ENCODE data around the gene JARID2.

The JARID2 gene

GRCh38 chr6:15245361-15246216 lies at the start of gene JARID2:
Gene JARID2 (plus strand): TSS chr6:15246069. CDS start chr6:15246540, 471 bp downstream.
- H3K27ac ChIP-seq (ENCODE audit: low read depth, low read length), result peak within 1 kb of the TSS; percentile 97
- H3K36me3 ChIP-seq (ENCODE audit: control insufficient read depth, insufficient read depth, low read length), result no peaks in the 10 kb centered on the region
- peak within 1 kb of the TSS; percentile 95 for H3K4me3 ChIP-seq (ENCODE audit: low read length)
- H3K4me1 ChIP-seq (ENCODE audit: control insufficient read depth, insufficient read depth, low read length), result no peaks in the 10 kb centered on the region
- H3K9ac ChIP-seq (ENCODE audit: low read length), result peak within 1 kb of the TSS; percentile 62
- no peaks in the 10 kb centered on the region for H3K27me3 ChIP-seq (ENCODE audit: control insufficient read depth, insufficient read depth, low read length)

GRCh38 chr6:15200087-15200486 lies 45.8 kb upstream of the JARID2 start:
- no peaks in the 10 kb centered on the region for H3K27me3 ChIP-seq (ENCODE audit: control insufficient read depth, insufficient read depth, low read length)
- H3K4me1 ChIP-seq (ENCODE audit: control insufficient read depth, insufficient read depth, low read length), result no peaks in the 10 kb centered on the region
- H3K9ac ChIP-seq (ENCODE audit: low read length), result no peak overlapping the region
- no peak overlapping the region for H3K4me3 ChIP-seq (ENCODE audit: low read length)
- H3K36me3 ChIP-seq (ENCODE audit: control insufficient read depth, insufficient read depth, low read length), result no peaks in the 10 kb centered on the region
- H3K27ac ChIP-seq (ENCODE audit: low read depth, low read length), result no peak overlapping the region

DNA sequence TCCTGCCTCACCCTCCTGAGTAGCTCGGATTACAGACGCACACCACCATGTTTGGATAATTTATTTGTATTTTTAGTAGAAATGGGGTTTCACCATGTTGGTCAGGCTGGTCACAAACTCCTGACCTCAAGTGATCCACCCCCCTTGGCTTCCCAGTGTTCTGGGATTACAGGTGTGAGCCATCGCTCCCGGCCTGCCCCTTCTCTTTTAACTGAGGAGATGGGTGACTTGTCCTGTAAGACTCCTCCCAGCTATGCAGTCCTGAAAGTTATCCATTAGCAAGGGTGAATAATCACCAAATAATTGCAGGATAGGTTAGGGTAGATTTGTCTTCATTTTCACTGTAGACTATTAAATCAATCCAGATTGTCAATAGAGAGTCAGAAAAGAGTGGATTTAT lies 40.5 kb upstream of the JARID2 start:
- no peaks in the 10 kb centered on the region for H3K36me3 ChIP-seq (ENCODE audit: control insufficient read depth, insufficient read depth, low read length)
- no peak overlapping the region for H3K27ac ChIP-seq (ENCODE audit: low read depth, low read length)
- H3K4me1 ChIP-seq (ENCODE audit: control insufficient read depth, insufficient read depth, low read length), result no peaks in the 10 kb centered on the region
- H3K9ac ChIP-seq (ENCODE audit: low read length), result no peak overlapping the region
- no peaks in the 10 kb centered on the region for H3K27me3 ChIP-seq (ENCODE audit: control insufficient read depth, insufficient read depth, low read length)
- no peak overlapping the region for H3K4me3 ChIP-seq (ENCODE audit: low read length)

- no peaks in the 10 kb centered on the region for H3K4me1 ChIP-seq (ENCODE audit: control insufficient read depth, insufficient read depth, low read length)
- H3K36me3 ChIP-seq (ENCODE audit: control insufficient read depth, insufficient read depth, low read length), result no peaks in the 10 kb centered on the region
- no peak overlapping the region for H3K4me3 ChIP-seq (ENCODE audit: low read length)
- H3K27ac ChIP-seq (ENCODE audit: low read depth, low read length), result no peak overlapping the region
- H3K9ac ChIP-seq (ENCODE audit: low read length), result no peak overlapping the region
- H3K27me3 ChIP-seq (ENCODE audit: control insufficient read depth, insufficient read depth, low read length), result no peaks in the 10 kb centered on the region
Observed at GRCh38 chr6:15206887-15207286, 39.0 kb upstream of the JARID2 start.

- Histone ChIP-seq H3K36me3 (ENCODE audit: control insufficient read depth, insufficient read depth, low read length) (no peaks in the 10 kb centered on the region), H3K4me1 (ENCODE audit: control insufficient read depth, insufficient read depth, low read length) (no peaks in the 10 kb centered on the region), H3K9ac (ENCODE audit: low read length) (no peak overlapping the region), H3K27ac (ENCODE audit: low read depth, low read length) (no peak overlapping the region), H3K4me3 (ENCODE audit: low read length) (no peak overlapping the region), H3K27me3 (ENCODE audit: control insufficient read depth, insufficient read depth, low read length) (no peaks in the 10 kb centered on the region)
Observed at GRCh38 chr6:15207923-15208322, 37.9 kb upstream of the JARID2 start.

GRCh38 chr6:15213838-15214400 lies 31.9 kb upstream of the JARID2 start:
- H3K27ac ChIP-seq (ENCODE audit: low read depth, low read length), result no peak overlapping the region
- no peaks in the 10 kb centered on the region for H3K4me1 ChIP-seq (ENCODE audit: control insufficient read depth, insufficient read depth, low read length)
- H3K9ac ChIP-seq (ENCODE audit: low read length), result no peak overlapping the region
- no peaks in the 10 kb centered on the region for H3K27me3 ChIP-seq (ENCODE audit: control insufficient read depth, insufficient read depth, low read length)
- no peak overlapping the region for H3K4me3 ChIP-seq (ENCODE audit: low read length)
- no peaks in the 10 kb centered on the region for H3K36me3 ChIP-seq (ENCODE audit: control insufficient read depth, insufficient read depth, low read length)

- Histone ChIP-seq H3K27me3 (ENCODE audit: control insufficient read depth, insufficient read depth, low read length) (no peaks in the 10 kb centered on the region), H3K4me1 (ENCODE audit: control insufficient read depth, insufficient read depth, low read length) (no peaks in the 10 kb centered on the region), H3K27ac (ENCODE audit: low read depth, low read length) (no peak overlapping the region), H3K9ac (ENCODE audit: low read length) (no peak overlapping the region), H3K4me3 (ENCODE audit: low read length) (no peak overlapping the region), H3K36me3 (ENCODE audit: control insufficient read depth, insufficient read depth, low read length) (no peaks in the 10 kb centered on the region)
Observed at GRCh38 chr6:15218401-15218800, 27.5 kb upstream of the JARID2 start.

DNA sequence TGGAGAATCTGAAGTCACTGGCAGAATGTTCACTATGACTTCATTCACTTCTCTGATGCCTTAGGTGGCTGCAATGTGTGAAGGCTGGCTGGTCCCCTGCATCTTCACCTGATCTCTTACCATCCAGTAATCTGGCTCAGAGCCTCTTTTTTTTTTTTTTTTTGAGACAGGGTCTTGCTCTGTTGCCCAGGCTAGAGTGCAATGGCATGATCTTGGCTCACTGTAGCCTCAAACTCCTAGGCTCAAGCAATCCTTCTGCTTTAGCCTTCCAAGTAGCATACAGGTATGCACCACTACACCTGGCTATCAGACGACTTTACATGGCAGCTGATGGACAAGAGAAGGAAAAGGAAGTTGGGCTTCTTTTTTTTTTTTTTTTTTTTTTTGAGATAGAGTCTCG lies 25.8 kb upstream of the JARID2 start:
- Histone ChIP-seq H3K27me3 (ENCODE audit: control insufficient read depth, insufficient read depth, low read length) (no peaks in the 10 kb centered on the region), H3K4me3 (ENCODE audit: low read length) (no peak overlapping the region), H3K4me1 (ENCODE audit: control insufficient read depth, insufficient read depth, low read length) (no peaks in the 10 kb centered on the region), H3K9ac (ENCODE audit: low read length) (no peak overlapping the region), H3K27ac (ENCODE audit: low read depth, low read length) (no peak overlapping the region), H3K36me3 (ENCODE audit: control insufficient read depth, insufficient read depth, low read length) (no peaks in the 10 kb centered on the region)

- no peak overlapping the region for H3K4me3 ChIP-seq (ENCODE audit: low read length)
- H3K9ac ChIP-seq (ENCODE audit: low read length), result no peak overlapping the region
- H3K27ac ChIP-seq (ENCODE audit: low read depth, low read length), result no peak overlapping the region
- no peaks in the 10 kb centered on the region for H3K4me1 ChIP-seq (ENCODE audit: control insufficient read depth, insufficient read depth, low read length)
- H3K36me3 ChIP-seq (ENCODE audit: control insufficient read depth, insufficient read depth, low read length), result no peaks in the 10 kb centered on the region
- no peaks in the 10 kb centered on the region for H3K27me3 ChIP-seq (ENCODE audit: control insufficient read depth, insufficient read depth, low read length)
Observed at GRCh38 chr6:15227827-15228318, 18.0 kb upstream of the JARID2 start.

- Histone ChIP-seq H3K27ac (ENCODE audit: low read depth, low read length) (no peak overlapping the region), H3K4me1 (ENCODE audit: control insufficient read depth, insufficient read depth, low read length) (no peaks in the 10 kb centered on the region), H3K27me3 (ENCODE audit: control insufficient read depth, insufficient read depth, low read length) (no peaks in the 10 kb centered on the region), H3K4me3 (ENCODE audit: low read length) (no peak overlapping the region), H3K36me3 (ENCODE audit: control insufficient read depth, insufficient read depth, low read length) (no peaks in the 10 kb centered on the region), H3K9ac (ENCODE audit: low read length) (no peak overlapping the region)
Observed at GRCh38 chr6:15230827-15231226, 15.0 kb upstream of the JARID2 start.

- Histone ChIP-seq H3K9ac (ENCODE audit: low read length) (no peak overlapping the region), H3K27me3 (ENCODE audit: control insufficient read depth, insufficient read depth, low read length) (no peaks in the 10 kb centered on the region), H3K36me3 (ENCODE audit: control insufficient read depth, insufficient read depth, low read length) (no peaks in the 10 kb centered on the region), H3K4me3 (ENCODE audit: low read length) (no peak overlapping the region), H3K27ac (ENCODE audit: low read depth, low read length) (no peak overlapping the region), H3K4me1 (ENCODE audit: control insufficient read depth, insufficient read depth, low read length) (no peaks in the 10 kb centered on the region)
Observed at GRCh38 chr6:15232836-15233510, 12.9 kb upstream of the JARID2 start.

DNA sequence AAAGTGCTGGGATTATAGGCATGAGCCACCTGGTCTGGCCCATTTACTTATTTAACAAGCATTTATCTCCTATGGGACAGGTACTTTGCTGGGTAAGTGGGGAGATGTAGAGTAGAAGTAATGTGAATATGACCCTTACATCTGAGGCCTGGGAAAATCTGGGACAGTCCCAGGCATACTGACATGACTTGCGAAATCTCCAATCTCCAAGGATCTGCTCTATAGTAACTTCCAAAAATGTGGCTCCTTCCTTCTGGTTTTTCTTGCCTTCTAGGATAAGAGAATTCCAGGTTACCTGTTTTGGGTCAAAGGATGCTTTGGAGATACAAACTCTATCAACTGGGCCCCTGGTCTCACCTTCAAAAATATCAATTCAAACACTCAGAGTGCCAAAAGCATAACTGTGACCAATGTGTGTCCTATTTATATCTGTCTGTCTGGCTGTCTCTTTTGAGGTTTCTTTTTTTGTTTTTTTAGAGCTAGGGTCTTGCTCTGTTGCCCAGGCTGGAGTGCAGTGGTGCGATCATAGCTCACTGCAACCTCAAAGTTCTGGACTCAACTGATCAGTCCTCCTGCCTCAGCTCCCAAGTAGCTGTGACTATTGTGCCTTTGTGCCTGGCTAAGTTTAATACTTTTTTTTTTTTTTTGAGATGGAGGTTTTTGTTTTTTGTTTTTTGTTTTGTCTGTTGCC lies 11.7 kb upstream of the JARID2 start:
- no peaks in the 10 kb centered on the region for H3K4me1 ChIP-seq (ENCODE audit: control insufficient read depth, insufficient read depth, low read length)
- H3K9ac ChIP-seq (ENCODE audit: low read length), result no peak overlapping the region
- no peak overlapping the region for H3K27ac ChIP-seq (ENCODE audit: low read depth, low read length)
- H3K4me3 ChIP-seq (ENCODE audit: low read length), result no peak overlapping the region
- H3K27me3 ChIP-seq (ENCODE audit: control insufficient read depth, insufficient read depth, low read length), result no peaks in the 10 kb centered on the region
- no peaks in the 10 kb centered on the region for H3K36me3 ChIP-seq (ENCODE audit: control insufficient read depth, insufficient read depth, low read length)
